Measurements from ENCODE around the gene HMCN1. TPM values are rescaled to one million over a fixed set of nuclear protein-coding genes. Genes with fewer than 3 reads are reported as not detected.

Gene HMCN1
- total RNA-seq, 2 donors from 2014 or later, result 6.5 to 7.4 TPM

DNA sequence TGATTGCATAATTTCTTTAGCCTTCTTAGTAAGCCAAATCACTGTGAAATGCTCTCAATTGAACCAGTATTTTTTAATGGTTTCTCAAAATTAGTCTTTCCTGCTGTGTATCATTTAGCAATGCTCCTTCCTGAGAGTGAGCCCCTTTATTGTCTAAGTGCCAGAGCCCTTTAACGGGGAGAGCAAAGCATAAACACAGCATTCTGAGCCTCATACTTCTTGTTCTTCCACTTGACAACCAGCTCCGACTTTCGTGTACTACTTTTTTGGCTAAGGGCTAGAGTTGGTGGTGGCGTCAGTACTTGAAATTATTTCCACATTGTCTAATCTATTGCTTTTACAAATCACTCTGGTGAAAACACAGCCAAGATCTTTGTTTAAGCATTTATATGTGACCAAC lies 341.8 kb downstream of the HMCN1 start:
- Mint-ChIP-seq H3K27me3 (ENCODE audit: insufficient read depth) (no peaks in the 10 kb centered on the region), H3K4me1 (no peaks in the 10 kb centered on the region), H3K27ac (no peak overlapping the region), H3K36me3 (ENCODE audit: low read depth) (no peaks in the 10 kb centered on the region), H3K9me3 (no peaks in the 10 kb centered on the region), H3K4me3 (no peak overlapping the region)
- no peak for DNase-seq
- no peak overlapping the region for H3K27ac ChIP-seq (ENCODE audit: low read depth, low read length)
- no peak overlapping the region for H3K9ac ChIP-seq (ENCODE audit: extremely low read depth, low read length, poor library complexity, severe bottlenecking)
- WGBS, 2 experiments (ENCODE audit: insufficient coverage in 1 of 2, insufficient read length in 1 of 2), result 88 to 99% methylated on average over 1 to 4 of the region's 4 CpGs
- no peaks in the 10 kb centered on the region for H3K9me3 ChIP-seq (ENCODE audit: control insufficient read depth, low read length)
- no peak for TF ChIP-seq CTCF (conservative IDR thresholded peaks at IDR 0.05)
- no peak overlapping the region for H3K4me3 ChIP-seq (ENCODE audit: low read length)
- no peaks in the 10 kb centered on the region for H3K27me3 ChIP-seq (ENCODE audit: control insufficient read depth, insufficient read depth, low read length, poor library complexity, severe bottlenecking)
- no peaks in the 10 kb centered on the region for H3K4me1 ChIP-seq (ENCODE audit: control insufficient read depth, insufficient read depth, low read length)
- H3K36me3 ChIP-seq (ENCODE audit: control insufficient read depth, insufficient read depth, low read length), result no peaks in the 10 kb centered on the region

- Mint-ChIP-seq H3K4me1 (no peaks in the 10 kb centered on the region), H3K4me3 (no peak overlapping the region)
- no peak overlapping the region for H3K4me3 ChIP-seq (ENCODE audit: low read length)
Observed at GRCh38 chr1:186078245-186078644, 344.1 kb downstream of the HMCN1 start.

DNA sequence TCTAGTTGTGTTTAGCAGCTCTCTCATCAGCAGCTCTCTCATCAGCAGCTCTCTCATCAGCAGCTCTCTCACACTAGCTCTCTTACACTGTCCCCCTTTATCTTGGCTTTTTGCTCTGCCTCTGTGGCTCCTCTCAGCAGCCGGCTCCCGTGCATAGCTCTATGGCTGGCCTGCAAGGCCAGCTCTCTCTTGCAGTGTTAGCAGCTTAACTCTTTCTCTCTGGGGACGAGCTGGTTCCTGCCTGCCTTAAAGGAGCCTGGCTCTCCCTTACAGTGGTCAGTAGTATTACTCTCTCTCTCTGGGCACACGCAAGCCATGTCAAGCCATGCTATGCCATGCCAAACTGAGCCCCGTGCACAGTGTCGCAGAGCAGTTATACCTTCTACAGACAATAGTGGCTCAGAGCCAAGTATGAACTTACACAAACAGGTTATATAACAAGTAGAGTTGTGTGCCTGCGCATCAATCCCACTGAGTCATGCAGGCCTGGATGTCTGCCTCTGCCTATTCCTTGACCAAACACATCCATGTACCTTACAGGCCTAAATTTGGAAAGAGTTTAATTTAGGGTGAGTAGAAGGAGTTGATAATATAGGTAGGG lies 345.0 kb downstream of the HMCN1 start:
- 90 to 95% methylated on average over 6 to 7 of the region's 7 CpGs for WGBS, 2 experiments (ENCODE audit: insufficient coverage in 1 of 2, insufficient read length in 1 of 2)
- TF ChIP-seq CTCF (conservative IDR thresholded peaks at IDR 0.05), result no peak
- no peak overlapping the region for H3K27ac Mint-ChIP-seq
- H3K9ac ChIP-seq (ENCODE audit: extremely low read depth, low read length, poor library complexity, severe bottlenecking), result no peak overlapping the region
- no peaks in the 10 kb centered on the region for H3K36me3 ChIP-seq (ENCODE audit: control insufficient read depth, insufficient read depth, low read length)
- no peak for DNase-seq
- no peaks in the 10 kb centered on the region for H3K9me3 ChIP-seq (ENCODE audit: control insufficient read depth, low read length)
- no peak overlapping the region for H3K4me3 ChIP-seq (ENCODE audit: low read length)
- H3K27me3 ChIP-seq (ENCODE audit: control insufficient read depth, insufficient read depth, low read length, poor library complexity, severe bottlenecking), result no peaks in the 10 kb centered on the region
- no peak overlapping the region for H3K4me3 Mint-ChIP-seq
- H3K27me3 Mint-ChIP-seq (ENCODE audit: insufficient read depth), result no peaks in the 10 kb centered on the region
- no peaks in the 10 kb centered on the region for H3K36me3 Mint-ChIP-seq (ENCODE audit: low read depth)
- H3K4me1 Mint-ChIP-seq, result no peaks in the 10 kb centered on the region
- H3K4me1 ChIP-seq (ENCODE audit: control insufficient read depth, insufficient read depth, low read length), result no peaks in the 10 kb centered on the region
- no peaks in the 10 kb centered on the region for H3K9me3 Mint-ChIP-seq
- no peak overlapping the region for H3K27ac ChIP-seq (ENCODE audit: low read depth, low read length)

More at GRCh38 chr1:186078245-186078644, 344.1 kb downstream of the HMCN1 start:
- Histone ChIP-seq H3K36me3 (ENCODE audit: control insufficient read depth, insufficient read depth, low read length) (no peaks in the 10 kb centered on the region), H3K27ac (ENCODE audit: low read depth, low read length) (no peak overlapping the region), H3K27me3 (ENCODE audit: control insufficient read depth, insufficient read depth, low read length, poor library complexity, severe bottlenecking) (no peaks in the 10 kb centered on the region), H3K4me1 (ENCODE audit: control insufficient read depth, insufficient read depth, low read length) (no peaks in the 10 kb centered on the region), H3K9ac (ENCODE audit: extremely low read depth, low read length, poor library complexity, severe bottlenecking) (no peak overlapping the region), H3K9me3 (ENCODE audit: control insufficient read depth, low read length) (no peaks in the 10 kb centered on the region)
- no peaks in the 10 kb centered on the region for H3K36me3 Mint-ChIP-seq (ENCODE audit: low read depth)
- DNase-seq, result no peak
- H3K27me3 Mint-ChIP-seq (ENCODE audit: insufficient read depth), result no peaks in the 10 kb centered on the region
- H3K9me3 Mint-ChIP-seq, result no peaks in the 10 kb centered on the region
- H3K27ac Mint-ChIP-seq, result no peak overlapping the region
- TF ChIP-seq CTCF (conservative IDR thresholded peaks at IDR 0.05), result no peak
- 87 to 100% methylated on average over 1 to 2 of the region's 2 CpGs for WGBS, 2 experiments (ENCODE audit: insufficient coverage in 1 of 2, insufficient read length in 1 of 2)

All from endodermal cell (in vitro differentiated cells).